HK-2 (cell line): ENCODE results near the gene TFE3.

Experiments
- DNase-seq: peaks from one replicate; pipeline ENCODE4 v3.0.0-alpha.2; 2018; ENCODE audit not compliant: unreplicated experiment

TFE3 gene, protein sequence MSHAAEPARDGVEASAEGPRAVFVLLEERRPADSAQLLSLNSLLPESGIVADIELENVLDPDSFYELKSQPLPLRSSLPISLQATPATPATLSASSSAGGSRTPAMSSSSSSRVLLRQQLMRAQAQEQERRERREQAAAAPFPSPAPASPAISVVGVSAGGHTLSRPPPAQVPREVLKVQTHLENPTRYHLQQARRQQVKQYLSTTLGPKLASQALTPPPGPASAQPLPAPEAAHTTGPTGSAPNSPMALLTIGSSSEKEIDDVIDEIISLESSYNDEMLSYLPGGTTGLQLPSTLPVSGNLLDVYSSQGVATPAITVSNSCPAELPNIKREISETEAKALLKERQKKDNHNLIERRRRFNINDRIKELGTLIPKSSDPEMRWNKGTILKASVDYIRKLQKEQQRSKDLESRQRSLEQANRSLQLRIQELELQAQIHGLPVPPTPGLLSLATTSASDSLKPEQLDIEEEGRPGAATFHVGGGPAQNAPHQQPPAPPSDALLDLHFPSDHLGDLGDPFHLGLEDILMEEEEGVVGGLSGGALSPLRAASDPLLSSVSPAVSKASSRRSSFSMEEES

DNA sequence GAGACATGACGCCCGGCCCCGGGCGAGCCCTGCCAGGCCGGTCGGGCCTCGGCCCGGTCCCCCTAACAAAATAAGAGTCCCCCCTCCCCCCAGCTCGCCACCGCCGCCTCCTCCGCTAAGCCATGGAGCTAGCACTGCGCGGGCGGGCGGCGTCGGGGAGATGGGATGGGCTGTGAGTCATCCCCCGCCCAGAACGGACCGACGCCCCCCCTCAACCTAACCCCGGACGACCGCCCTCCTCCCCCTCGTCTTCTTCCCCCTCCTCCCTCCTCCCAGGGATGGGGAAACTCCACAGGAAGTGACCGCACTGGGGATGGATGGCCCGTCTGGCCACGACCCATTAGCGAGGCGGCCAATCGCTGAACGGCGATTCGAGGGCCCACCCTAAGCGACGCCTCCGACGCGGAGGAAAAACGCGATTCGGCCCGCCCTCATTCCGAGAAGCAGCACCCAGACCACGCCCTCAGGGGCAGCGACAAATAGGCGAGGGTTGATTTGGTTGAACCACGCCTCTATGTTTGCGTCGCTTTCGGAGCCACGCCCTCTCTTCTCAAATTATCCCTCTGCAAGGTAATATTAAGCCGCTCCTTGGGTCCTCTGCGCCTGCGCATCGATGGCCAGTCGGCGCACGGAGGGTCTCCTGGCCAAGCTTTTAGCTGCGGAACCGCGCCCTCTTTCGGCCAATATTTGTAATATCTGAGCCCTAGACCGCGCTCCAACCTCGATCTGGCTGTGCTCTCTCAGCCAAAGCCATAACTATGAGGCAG lies at the start of gene TFE3:
TFE3 (minus strand) TSS at position 138 of the 767 bp plus-strand sequence; CDS start at position 7, 131 bp downstream.
- DNase-seq = peak; percentile 97

DNA sequence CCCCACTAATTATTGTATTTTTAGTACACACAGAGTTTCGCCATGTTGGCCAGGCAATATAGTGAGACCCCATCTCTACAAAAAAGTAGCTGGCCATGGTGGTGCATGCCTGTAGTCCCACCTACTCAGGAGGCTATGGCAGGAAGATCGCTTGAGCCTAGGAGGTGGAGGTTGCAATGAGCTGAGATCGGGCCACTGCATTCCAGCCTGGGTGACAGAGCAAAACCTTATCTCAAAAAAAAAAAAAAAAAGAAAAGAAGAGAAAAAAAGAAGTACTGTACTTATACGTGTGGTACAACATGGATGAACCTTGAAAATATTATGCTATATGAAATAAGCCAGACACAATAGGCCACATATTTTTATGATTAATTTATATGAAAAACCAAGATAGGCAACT lies 46.4 kb upstream of the TFE3 start:
- DNase-seq = no peak

DNA sequence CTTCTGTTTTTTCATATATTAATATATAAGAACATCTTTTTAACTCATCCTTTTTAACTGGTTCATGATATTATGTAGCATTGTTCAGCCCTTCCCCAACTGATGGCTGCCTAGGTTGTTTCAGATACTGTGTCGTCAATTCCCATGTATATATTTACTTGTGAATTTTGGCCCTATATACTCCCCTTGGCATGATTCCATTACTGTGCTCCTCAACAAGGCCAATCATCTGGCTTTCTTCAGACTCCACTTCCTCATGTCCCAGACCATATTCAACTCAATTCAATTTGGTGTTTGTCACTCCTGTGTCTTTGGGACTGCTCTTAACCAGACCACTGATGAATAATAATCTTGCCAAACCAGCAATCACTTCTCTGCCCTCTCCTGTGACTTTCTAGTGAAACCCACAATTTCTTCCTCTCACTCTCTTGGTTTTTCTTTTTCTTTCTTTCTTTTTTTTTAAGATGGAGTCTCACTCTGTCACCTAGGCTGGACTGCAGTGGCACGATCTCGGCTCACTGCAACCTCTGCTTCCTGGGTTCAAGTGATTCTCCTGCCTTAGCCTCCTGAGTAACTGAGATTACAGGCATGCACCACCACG lies 39.2 kb upstream of the TFE3 start:
- no peak for DNase-seq

DNA sequence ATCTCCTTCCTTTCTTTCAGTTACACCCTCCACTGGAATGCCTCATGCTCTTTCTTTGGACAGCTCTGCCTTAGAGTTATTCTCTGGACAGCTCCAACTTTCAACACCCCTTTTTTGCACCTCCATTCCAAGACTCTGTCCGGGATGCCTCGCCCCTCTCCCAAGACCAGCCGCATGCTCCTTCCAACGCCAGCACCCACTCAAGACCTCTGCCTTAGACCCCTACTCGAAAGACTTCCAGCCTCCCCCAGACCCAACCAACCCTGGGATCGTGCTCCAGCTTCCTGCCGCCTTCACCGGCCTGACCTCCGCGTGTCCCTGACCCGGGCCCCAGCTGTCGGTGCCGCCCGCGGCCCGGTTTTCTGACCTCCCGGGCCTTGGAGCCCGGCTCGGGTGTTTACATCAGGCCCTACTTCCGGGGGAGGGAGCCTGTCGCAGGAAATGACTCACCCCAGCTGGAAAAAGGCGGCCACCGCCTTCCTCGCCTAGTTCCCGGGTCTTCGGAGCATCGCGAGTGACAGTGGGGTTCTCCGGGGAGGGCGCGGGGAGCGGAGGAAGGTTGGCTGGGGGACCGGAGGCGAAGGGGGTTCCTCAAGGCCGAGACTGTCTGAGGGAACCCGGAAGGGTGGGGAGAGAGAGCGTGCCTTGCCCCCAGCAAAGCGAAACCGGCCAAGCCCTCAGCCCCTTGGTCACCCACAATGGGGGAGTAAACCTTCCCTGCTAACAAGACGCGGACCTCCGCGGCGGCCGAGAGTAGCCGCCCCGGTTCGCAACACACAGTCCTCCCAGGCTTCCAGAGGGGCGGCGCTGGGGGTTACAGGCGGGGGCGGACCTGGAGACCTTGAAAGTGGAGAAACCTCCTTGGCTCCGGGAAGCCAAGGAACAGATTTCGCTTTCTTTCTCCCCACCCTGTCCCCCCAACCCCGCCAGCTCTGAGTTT lies 36.6 kb upstream of the TFE3 start, which contains the start of gene WDR45:
WDR45 (minus strand) TSS at position 399 of the 940 bp plus-strand sequence. CDS start 1,792 bp downstream, outside the sequence.
- DNase-seq = peak; percentile 74

DNA sequence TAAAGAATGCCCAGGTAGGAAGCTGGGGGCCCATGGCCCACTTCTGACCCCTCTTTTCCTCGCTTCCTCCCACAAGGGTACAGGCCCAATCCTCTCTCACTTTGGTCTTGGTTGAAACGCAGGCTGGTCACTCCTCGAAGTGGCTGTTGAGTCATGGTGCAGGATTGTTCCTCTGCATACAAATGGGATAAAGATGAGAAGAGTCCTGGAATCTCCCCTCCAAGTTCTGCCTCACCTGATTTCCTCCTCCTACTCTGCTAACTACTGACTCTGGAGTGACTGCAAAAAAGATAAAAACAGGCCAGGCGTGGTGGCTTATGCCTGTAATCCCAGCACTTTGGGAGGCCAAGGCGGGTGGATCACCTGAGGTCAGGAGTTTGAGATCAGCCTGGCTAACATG lies 34.8 kb upstream of the TFE3 start:
- no peak for DNase-seq

DNA sequence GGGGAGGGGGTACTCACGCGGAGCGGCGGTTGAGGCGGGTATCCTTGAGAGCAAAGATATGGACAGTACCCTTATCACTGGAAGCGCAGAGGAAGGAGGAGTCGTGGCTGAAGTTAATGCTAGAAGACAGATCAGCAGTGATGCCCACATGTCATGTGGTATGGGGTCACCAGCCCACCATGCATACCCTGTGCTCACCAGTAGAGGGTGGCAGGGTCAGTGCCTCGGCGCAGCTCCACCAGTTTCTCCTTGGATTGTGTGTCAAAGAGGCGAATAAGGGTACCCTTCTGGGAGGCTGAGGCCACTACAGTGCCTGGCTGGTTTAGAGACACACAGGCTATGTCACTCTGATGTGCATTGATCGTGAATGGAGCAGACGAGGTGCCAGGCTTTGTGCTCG lies 32.2 kb upstream of the TFE3 start:
- no peak for DNase-seq

DNA sequence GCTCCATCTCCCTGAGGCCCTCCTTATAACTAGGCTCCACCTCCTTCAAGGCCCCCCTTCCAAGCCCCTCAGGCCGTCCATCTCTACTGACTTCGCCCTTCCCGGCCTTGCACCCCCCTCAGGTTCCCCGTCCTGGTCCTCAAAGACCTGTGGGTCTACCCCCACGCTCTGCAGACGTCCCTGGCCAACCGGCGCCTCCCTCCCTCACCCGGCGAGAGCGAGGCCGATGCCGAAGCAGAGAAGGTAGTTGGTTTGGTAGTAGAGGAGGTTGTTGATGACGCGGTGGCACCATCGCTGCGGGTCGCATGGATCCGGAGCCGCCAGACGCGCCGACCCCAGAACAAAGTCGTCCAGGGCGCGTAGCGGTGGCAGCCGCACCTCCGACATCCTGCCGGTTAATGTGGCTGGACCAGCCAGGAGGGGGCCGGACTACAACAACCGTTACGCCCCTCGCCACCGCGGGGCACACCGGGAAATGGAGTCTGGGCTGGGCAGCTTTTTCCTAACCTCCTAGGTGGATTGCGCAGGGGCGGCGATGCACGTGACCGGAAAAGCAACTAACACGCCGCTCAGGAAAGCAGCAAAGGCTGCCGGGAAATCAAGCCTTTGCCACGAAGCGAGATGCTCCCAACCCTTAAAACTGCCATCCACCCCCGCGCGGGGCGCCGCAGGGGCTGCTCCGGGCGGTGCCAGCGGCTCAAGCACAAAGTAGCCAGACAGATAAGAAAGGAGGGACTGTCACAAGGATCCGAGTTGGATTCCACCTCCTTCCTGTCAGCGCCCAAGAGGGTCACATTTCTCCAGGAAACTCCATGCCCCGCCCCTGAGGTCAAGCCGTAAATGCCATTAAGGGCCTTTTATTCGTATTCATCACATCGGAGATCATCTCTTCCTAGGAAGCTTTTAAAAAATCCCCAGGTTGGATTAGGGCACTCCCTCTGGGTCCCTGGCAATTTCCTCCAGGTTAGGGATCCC lies 30.7 kb upstream of the TFE3 start, which contains the start of gene PRAF2:
PRAF2 (minus strand) TSS at position 402 of the 975 bp plus-strand sequence; CDS start at position 387, 15 bp downstream.
- peak; percentile 91 for DNase-seq

DNA sequence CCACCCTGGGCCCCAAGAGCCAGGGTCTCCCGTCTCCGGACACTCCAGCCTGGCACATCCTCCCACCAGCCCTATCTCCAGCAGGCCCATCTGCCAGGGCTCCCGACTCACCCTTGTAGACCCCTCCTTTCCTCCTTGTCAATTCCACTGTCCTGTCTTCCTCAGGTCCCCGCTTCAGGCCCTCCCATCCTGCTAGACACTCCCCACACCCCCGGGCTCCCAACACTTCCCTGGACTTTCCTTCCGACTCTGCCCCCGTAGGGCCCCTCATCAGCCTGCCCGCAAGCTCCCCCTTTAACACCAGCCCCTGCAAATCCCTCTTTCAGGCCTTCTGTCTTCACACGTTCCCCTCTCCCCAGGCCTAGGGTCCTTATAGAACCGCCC lies 29.5 kb upstream of the TFE3 start:
- no peak for DNase-seq

DNA sequence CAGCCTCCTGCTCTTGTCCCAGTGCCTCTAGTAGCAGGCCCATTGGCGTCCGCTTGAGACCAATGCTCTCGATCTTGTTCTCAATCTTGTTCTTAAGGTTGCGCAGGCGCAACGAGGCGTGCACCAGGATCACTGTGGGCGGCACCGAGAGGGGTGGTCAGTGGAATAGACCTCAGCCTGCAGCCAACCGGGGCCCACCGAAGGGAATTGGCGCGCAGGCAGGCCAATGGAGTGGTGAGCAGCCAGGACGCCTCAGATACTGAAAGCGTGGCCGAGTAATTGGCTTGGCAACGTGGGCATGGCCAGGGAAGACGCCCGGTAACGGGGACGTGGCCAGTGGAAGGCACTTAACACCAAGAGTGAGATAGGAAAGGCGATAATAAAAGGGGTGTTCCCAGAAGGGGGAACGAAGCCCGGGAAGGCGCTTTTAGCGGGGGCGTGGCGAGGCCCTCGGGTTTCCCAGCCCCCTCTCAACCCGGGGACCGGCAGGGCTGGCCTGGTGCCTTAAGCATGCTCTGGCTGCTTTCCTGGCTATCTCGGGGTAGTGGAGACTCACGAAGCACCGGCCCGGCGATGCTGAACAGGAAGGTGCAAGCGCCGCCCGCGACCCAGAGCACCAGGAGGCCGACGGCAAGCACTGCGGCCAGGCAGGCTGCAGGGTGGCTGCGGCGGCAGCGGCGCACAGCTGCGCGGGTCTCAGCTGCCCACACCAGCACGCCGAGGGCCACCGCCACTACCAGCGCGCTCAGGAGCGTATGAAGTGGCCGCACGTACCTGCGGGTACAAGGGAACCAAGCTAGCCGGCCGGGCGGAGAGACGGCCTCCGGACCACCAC lies 28.9 kb upstream of the TFE3 start:
- DNase-seq = no peak

DNA sequence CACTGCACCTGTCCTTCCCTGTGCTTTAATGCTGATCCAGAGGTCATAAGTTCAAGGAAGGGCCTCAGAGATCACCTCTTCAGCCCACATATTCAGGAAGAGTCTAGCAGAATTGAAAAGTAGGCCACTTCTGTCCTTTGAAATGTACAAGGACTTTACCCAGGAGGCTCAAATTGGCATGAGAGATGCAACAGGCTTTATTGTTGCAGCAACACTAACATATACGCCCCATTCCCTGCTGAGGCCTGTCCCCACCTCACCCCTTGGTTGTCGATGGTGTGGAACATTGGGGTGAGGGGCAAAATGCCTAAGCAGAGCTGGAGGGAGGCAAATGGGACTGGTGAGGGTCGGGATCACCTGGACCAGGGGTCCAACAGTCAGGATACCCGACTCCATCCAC lies 27.8 kb upstream of the TFE3 start:
- no peak for DNase-seq

DNA sequence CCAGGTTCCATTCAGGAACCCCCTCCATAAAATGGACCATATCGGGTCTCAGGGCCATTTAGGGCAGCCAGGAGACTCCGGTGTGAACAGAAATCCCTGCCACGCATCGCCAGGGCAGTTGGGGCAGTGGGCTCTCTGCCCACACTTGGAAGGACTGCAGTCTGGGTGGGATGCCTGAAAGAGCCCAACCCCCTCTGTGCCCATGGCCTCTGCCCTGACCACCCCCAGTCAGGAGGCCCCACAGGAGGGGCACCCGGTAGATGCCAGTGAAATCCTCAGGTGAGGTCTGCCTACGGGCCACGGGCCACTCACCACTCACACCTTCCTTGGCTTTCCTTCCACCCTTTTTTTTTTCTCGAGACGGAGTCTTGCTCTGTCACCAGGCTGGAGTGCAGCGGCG lies 25.9 kb upstream of the TFE3 start:
- no peak for DNase-seq

DNA sequence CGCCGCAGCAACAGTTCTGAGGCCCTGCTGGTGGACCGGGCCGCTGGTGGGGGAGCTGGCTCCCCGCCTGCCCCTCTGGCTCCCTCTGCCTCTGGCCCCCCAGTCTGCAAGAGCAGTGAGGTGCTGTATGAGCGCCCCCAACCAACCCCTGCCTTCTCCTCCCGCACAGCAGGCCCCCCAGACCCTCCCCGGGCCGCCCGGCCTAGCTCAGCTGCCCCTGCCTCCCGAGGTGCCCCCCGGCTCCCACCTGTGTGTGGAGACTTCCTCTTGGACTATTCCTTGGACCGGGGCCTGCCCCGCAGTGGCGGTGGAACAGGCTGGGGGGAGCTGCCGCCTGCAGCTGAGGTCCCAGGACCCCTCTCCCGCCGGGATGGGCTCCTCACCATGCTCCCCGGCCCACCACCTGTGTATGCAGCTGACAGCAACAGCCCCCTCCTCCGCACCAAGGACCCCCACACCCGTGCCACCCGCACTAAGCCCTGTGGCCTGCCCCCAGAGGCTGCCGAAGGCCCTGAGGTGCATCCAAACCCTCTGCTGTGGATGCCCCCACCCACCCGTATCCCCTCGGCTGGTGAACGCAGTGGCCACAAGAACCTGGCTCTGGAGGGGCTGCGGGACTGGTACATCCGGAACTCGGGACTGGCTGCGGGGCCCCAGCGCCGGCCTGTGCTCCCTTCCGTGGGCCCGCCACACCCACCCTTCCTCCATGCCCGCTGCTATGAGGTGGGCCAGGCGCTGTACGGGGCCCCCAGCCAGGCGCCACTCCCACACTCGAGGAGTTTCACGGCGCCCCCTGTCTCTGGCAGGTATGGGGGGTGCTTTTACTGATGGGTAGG lies 24.3 kb upstream of the TFE3 start:
- no peak for DNase-seq

DNA sequence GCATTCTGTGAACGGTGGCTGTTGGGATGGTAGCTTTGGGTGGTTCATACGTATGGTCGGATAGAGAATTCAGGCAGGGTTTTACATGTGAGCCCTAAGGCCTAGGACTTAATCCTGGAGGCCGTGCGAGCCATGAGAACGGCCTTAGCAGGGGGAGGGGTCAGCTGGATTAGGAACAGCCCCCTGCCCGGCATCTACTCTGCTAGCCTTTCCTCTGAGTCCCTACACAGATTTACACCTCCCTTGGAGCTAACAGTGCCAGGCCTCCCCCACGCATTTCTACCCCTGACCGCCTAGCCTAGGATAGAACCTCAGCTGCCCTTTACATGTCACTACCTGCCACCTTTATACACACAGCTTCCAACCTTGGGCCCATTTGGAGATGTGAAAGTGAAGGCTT lies 23.5 kb upstream of the TFE3 start:
- no peak for DNase-seq

DNA sequence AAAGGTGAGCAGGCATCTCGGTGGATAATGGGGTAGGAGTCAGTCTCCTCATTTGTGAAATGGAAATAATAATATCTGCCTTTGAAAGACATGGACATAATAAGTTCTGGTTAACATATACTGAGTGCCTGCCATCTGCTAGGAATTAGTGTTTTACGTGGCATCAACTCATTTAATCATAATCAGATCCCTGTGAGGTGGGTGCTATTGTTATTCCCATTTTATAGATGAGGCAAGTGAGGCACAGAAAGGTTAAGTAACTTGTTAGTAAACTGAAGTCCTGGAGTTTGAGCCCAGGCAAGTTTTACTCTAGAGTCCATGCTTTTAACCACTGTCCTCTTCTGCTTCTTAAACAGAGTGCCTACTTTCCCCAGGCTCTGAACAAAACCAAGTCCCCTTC lies 23.1 kb upstream of the TFE3 start:
- no peak for DNase-seq

DNA sequence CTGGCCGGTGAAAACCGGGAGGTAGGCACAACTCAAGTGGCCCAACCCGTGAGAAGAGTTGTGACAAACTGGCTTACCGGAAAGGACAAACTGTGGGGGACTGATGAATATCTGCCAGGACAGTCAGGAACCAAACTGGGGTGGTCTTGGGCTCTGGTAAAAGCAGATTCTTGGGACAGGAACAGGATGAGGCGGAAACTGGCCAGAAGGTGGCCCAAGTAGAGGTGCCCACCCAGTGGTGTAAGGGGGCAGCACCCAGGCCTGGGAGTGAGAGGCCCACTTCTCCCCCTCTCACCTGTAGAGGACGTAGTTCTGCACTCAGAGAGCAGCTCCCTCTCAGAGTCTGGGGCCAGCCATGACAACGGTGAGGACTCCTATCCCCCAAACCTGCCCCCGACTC lies 21.6 kb upstream of the TFE3 start:
- no peak for DNase-seq

DNA sequence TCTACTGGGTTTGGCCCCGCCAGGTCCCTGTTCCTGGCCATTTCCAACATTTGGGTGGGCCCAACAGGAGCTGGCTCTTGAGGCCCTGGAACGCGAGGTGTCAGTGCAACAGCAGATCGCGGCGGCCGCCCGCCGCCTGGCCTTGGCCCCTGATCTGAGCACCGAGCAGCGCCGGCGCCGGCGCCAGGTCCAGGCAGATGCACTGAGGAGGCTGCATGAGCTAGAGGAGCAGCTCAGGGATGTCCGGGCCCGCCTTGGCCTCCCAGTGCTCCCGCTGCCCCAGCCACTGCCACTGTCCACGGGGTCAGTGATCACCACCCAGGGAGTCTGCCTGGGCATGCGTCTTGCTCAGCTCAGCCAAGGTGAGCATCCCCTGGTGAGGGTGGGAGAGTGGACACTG lies 21.1 kb upstream of the TFE3 start:
- DNase-seq = no peak

DNA sequence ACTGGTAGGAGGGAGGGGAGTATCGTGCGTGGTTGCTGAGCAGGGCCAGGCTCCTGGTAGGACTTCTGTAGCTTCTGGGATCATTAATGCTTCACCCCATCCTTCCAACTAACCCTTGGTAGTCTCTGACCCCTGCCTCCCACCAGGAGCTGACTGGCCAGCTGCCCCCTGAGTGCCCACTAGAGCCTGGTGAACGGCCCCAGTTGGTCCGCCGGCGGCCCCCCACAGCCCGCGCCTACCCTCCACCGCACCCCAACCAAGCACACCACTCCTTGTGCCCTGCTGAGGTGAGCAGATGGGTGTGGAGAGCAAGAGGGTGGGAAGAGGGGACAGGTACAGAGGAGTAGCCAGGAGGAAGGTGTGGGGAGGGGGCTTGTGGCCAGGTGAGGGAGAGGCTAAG lies 20.6 kb upstream of the TFE3 start:
- no peak for DNase-seq

DNA sequence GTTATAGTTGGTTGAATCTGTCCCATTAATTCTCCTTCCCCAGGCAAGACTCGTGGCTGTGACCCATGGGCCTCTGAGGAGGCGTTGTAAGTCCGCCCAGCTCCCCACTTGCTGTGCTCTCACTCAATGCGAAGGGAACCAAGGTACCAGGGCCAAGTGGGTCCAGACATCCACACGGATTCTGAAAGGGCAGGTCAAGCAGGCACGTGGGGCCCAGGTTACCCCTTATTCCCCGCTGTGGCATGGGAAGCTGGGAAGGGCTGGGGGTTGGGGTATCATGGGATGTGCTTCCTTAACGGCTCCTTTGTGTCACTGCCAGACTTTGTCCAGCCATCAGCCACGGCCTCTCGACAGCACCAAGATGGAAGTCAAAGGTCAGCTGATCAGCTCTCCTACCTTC lies 18.8 kb upstream of the TFE3 start:
- DNase-seq = no peak
